A673 (cell line): ENCODE results near the gene PCBD2. TPM values are rescaled to one million over a fixed set of nuclear protein-coding genes. Genes with fewer than 3 reads are reported as not detected.
"Not testable (repeated sequence)": the region's sequence is repeated elsewhere in the genome, so short reads cannot be mapped to it uniquely, and the experiment has no call there.

ENCODE experiments used
- BruUV-seq: library from RNA; stranded (reverse); fragments of 400-500 nt; replicated peaks from 2 replicates; lab custom pipeline; 2021; lab: Mats Ljungman, UMichigan
- CTCF ChIA-PET: fragments of 300-600 bp; sonication (Branson Sonifier 250); formaldehyde crosslinking; loops from one replicate; lab custom pipeline; 2022; ENCODE audit warnings: antibody characterized with exemption; lab: Charles Lee
- POLR2A ChIA-PET: fragments of 300-600 bp; sonication (Branson Sonifier 250); formaldehyde crosslinking; loops from one replicate; lab custom pipeline; 2022; ENCODE audit warnings: antibody characterized with exemption; ENCODE audit not compliant: low non-redundant PET; lab: Charles Lee
- DNase-seq: peaks from one replicate; pipeline ENCODE4 v3.0.0-alpha.2; 2015; ENCODE audit warnings: low spot score
- H3K27ac ChIP-seq: fragments of 200-600 bp; sonication (generic); 2 replicates; pipeline ENCODE4 v1.5.1; 2016; ENCODE audit warnings: mixed run types, low read depth, mild to moderate bottlenecking, mixed read lengths, antibody characterized with exemption, low read length; ENCODE audit not compliant: poor library complexity, severe bottlenecking
- H3K27me3 ChIP-seq: fragments of 200-600 bp; sonication (generic); replicated peaks from 2 replicates; pipeline ENCODE4 v1.6.1; 2017; ENCODE audit warnings: mixed run types, low read depth, mild to moderate bottlenecking, mixed read lengths, antibody characterized with exemption, low read length; ENCODE audit not compliant: insufficient read depth, poor library complexity
- H3K36me3 ChIP-seq: fragments of 200-600 bp; sonication (generic); 2 replicates; pipeline ENCODE4 v1.6.1; 2016; ENCODE audit warnings: mixed run types, mild to moderate bottlenecking, mixed read lengths, antibody characterized with exemption, low read length; ENCODE audit not compliant: insufficient read depth, poor library complexity, severe bottlenecking
- H3K4me1 ChIP-seq: fragments of 200-600 bp; sonication (generic); 2 replicates; pipeline ENCODE4 v1.6.1; 2017; ENCODE audit warnings: mixed run types, mild to moderate bottlenecking, mixed read lengths, antibody characterized with exemption, low read length; ENCODE audit not compliant: insufficient read depth, poor library complexity, severe bottlenecking
- H3K4me3 ChIP-seq: fragments of 200-600 bp; sonication (generic); 2 replicates; pipeline ENCODE4 v1.5.1; 2016; ENCODE audit warnings: low read depth, mixed run types, mild to moderate bottlenecking, mixed read lengths, low read length; ENCODE audit not compliant: poor library complexity, severe bottlenecking
- H3K9me3 ChIP-seq: fragments of 200-600 bp; sonication (generic); 2 replicates; pipeline ENCODE4 v1.6.1; 2016; ENCODE audit warnings: mixed run types, low read depth, mild to moderate bottlenecking, mixed read lengths, antibody characterized with exemption, low read length; ENCODE audit not compliant: poor library complexity, severe bottlenecking
- EZH2 ChIP-seq: fragments of 200-600 bp; sonication (generic); IDR thresholded peaks from 2 replicates; pipeline ENCODE4 v1.6.1; 2017; ENCODE audit warnings: borderline replicate concordance, low read depth, mild to moderate bottlenecking, mixed read lengths, antibody characterized with exemption, low read length; ENCODE audit not compliant: poor library complexity, severe bottlenecking
- intact Hi-C: fragments of 100-400 bp; cut with micrococcal nuclease; formaldehyde crosslinking; loops from one replicate; pipeline ENCODE4 v1.10.0; 2022; ENCODE audit not compliant: unreplicated experiment
- total RNA-seq: library from RNA; stranded (reverse); gene quantifications from 2 replicates; pipeline ENCODE4 v1.2.3, GENCODE V29; 2021
- TF ChIP-seq, protein P1 (sequence below): fragments of 300-800, 200-600 bp; sonication (generic); conservative IDR thresholded peaks from 2 replicates; pipeline ENCODE4 v1.5.1; 2017; ENCODE audit warnings: low read depth, mild to moderate bottlenecking, antibody characterized with exemption, low read length, moderate library complexity, mixed read lengths

Gene PCBD2
- total RNA-seq, 1 experiment from 2014 or later: 13.8 TPM

DNA sequence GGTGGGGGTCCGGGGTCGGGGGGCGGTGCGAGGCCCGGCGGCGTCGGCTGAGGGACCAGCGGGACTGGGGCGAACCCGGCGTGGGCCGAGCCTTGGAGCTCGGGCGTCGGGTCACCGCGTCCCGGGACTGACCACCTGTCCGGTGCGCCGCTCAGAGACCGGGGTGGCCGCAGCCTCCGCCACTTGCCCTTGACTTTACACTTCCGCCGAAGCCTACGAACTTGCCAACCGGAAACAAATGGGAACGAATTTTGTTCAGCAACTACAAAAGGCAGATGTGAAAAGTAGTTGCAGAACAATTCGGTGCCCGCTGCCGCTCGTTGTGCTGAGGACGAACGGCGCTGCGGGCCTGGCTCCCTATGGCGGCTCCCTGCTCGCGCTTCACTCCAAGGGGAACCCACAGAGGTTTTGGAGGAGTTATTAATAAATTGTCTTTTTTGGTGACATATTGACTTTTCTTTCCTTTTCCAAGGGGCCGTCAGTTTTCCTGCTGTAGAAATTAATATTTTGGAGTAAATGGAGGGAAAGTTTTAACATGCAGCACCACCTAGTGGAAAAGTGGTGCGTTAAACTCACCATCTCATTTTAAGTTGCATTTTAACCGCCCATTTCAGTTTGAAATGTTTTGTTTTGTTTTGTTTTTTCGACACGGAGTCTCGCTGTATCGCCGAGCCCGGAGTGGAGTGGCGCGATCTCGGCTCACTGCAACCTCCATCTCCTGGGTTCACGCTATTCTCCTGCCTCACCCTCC lies 490 bp downstream of the PCBD2 start:
- H3K27me3 ChIP-seq: no peaks in the 10 kb centered on the region
- peak overlapping the region; percentile 96 for H3K27ac ChIP-seq
- intact Hi-C loops: loop anchor here (1.0 to 2.0 kb wide), 3 partner anchors 31 to 167 kb away; partner anchors contain the start of genes CAMLG and TXNDC15
- H3K4me3 ChIP-seq: peak overlapping the region; percentile 75
- H3K36me3 ChIP-seq: peaks cover 3% of the 10 kb centered on the region
- no TSS peak for BruUV-seq
- no peak for TF ChIP-seq EZH2
- TF ChIP-seq, protein P1, sequence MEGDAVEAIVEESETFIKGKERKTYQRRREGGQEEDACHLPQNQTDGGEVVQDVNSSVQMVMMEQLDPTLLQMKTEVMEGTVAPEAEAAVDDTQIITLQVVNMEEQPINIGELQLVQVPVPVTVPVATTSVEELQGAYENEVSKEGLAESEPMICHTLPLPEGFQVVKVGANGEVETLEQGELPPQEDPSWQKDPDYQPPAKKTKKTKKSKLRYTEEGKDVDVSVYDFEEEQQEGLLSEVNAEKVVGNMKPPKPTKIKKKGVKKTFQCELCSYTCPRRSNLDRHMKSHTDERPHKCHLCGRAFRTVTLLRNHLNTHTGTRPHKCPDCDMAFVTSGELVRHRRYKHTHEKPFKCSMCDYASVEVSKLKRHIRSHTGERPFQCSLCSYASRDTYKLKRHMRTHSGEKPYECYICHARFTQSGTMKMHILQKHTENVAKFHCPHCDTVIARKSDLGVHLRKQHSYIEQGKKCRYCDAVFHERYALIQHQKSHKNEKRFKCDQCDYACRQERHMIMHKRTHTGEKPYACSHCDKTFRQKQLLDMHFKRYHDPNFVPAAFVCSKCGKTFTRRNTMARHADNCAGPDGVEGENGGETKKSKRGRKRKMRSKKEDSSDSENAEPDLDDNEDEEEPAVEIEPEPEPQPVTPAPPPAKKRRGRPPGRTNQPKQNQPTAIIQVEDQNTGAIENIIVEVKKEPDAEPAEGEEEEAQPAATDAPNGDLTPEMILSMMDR: peak; percentile 88
- ChIA-PET CTCF (interaction anchor here (0.5 to 1.5 kb wide), 4 partner anchors 31 to 602 kb away, joined by 3 to 7 read pairs (median 4); partner anchors contain the start of genes CAMLG and TXNDC15), POLR2A (no interaction called here)
- H3K4me1 ChIP-seq: peaks cover 7% of the 10 kb centered on the region
- peak; percentile 87 for DNase-seq
- no peaks in the 10 kb centered on the region for H3K9me3 ChIP-seq

DNA sequence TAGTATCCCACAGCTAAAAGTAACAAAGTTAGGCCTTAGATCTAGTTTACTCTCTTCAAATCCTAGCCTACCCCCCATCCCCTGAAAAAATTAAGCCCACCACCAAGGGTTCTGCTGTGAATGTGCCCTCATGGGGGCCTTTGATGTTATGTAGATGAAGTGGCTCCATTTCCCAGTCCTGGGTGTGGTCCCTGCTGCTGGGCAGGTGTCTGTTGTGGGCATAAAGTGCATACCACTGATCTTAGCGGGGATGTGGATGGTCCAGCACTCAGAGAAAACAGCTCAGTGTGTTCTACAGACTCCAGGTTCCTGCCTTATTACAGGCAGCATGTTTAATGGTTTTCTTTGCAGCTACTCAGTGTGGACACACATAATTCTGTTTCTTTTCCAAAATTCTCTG lies 1.9 kb downstream of the PCBD2 start:
- ChIA-PET POLR2A (no interaction called here), CTCF (no interaction called here)
- Histone ChIP-seq H3K4me3 (no peak overlapping the region), H3K4me1 (peaks cover 7% of the 10 kb centered on the region), H3K9me3 (no peaks in the 10 kb centered on the region), H3K36me3 (peaks cover 4% of the 10 kb centered on the region), H3K27ac (no peak overlapping the region), H3K27me3 (no peaks in the 10 kb centered on the region)
- DNase-seq: no peak
- intact Hi-C loops: no loop called here
- TF ChIP-seq, protein P1: no peak
- no peak for TF ChIP-seq EZH2
- BruUV-seq: no TSS peak

DNA sequence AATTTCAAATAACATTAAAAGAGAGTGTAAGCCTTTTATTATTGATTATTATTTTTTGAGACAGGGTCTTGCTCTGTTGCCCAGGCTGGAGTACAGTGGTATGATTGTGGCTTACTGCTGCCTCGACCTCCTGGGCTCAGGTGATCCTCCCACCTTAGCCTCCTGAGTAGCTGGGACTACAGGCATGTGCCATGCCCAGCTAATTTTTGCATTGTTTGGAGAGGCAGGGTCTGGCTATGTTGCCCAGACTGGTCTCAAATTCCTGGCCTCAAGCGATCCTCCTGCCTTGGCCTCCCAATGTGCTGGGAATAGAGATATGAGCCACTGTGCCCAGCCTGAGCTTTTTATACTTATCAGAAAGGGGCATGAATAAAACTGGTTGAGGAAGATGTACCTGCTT lies 5.8 kb downstream of the PCBD2 start:
- DNase-seq, BruUV-seq, H3K27me3 ChIP-seq, POLR2A ChIA-PET, H3K9me3 ChIP-seq, H3K4me1 ChIP-seq, H3K4me3 ChIP-seq, CTCF ChIA-PET, H3K27ac ChIP-seq, H3K36me3 ChIP-seq: not testable (repeated sequence)
- intact Hi-C loops: loop anchor here (10.0 kb wide), 1 partner anchor 284 kb away; no protein-coding TSS in a partner anchor
